ENCODE results near the gene KLK11. TPM values are rescaled to one million over a fixed set of nuclear protein-coding genes. Genes with fewer than 3 reads are reported as not detected.

The KLK11 gene
- total and polyA plus RNA-seq, 2 donors (not counting 3 experiments of a cell fraction or from before 2014, with no cell fraction given), result not detected

DNA sequence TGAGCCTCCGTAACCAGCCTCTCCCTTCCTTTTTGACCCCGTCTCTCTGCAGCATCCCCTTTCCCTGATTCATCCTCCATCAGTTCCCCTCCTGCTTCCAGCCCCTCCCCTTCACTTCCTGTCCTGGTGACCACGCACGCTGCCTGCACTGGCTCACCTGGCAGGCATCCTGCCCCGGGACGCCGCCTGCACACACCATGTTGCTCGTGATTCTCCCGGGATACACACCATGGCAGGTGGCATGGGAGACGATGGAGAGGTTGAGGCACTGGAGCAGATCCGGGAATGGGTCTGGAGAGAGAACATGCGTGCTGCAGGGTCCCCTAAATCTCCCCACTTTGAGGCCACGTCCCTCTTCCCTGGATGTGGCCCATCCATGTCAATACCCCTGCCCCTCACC is 4.2 kb upstream of the KLK11 start:
- H3K4me1 ChIP-seq (ENCODE audit: control insufficient read depth, extremely low read depth, insufficient read depth, low read length), result no peaks in the 10 kb centered on the region
- H4K20me1 ChIP-seq (replicated peaks; ENCODE audit: control insufficient read depth, extremely low read depth, insufficient read depth, low read length), result no peaks in the 10 kb centered on the region
- no peak overlapping the region for H3K27ac ChIP-seq (ENCODE audit: insufficient read depth, low read depth, low read length)
- FAIRE-seq (no peak), DNase-seq (ENCODE audit: low read depth, low spot score) (no peak)
- H3K9ac ChIP-seq (replicated peaks; ENCODE audit: extremely low read depth, insufficient read depth, low read length), result no peak overlapping the region
- no TSS peak for BruUV-seq (replicated peaks)
- no peak overlapping the region for H2AFZ ChIP-seq (ENCODE audit: low read depth, low read length)
- intact Hi-C loops (cut with micrococcal nuclease) (no loop called here), dilution Hi-C loops (cut with MboI; ENCODE audit: extremely low pct_ligation_motif_present, low sequenced_read_pairs) (no loop called here)
- TF ChIP-seq MYC (IDR thresholded peaks at IDR 0.05; ENCODE audit: low read depth, low read length), result no peak
- TF ChIP-seq JUN (IDR thresholded peaks at IDR 0.05; ENCODE audit: borderline replicate concordance, insufficient read depth, insufficient read length, low read depth), result no peak
- TF ChIP-seq EZH2 (IDR thresholded peaks at IDR 0.05; ENCODE audit: borderline replicate concordance, low read depth, low read length, severe bottlenecking), result no peak
- TF ChIP-seq POLR2A (IDR thresholded peaks at IDR 0.05; ENCODE audit: low read depth, low read length), result no peak
- TF ChIP-seq, protein P1, sequence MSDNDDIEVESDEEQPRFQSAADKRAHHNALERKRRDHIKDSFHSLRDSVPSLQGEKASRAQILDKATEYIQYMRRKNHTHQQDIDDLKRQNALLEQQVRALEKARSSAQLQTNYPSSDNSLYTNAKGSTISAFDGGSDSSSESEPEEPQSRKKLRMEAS (IDR thresholded peaks at IDR 0.05; ENCODE audit: insufficient read depth, insufficient read length), result no peak
- TF ChIP-seq FOS (IDR thresholded peaks at IDR 0.05; ENCODE audit: borderline replicate concordance, insufficient read depth, low read length), result no peak
- no peak for TF ChIP-seq POLR2AphosphoS5 (IDR thresholded peaks at IDR 0.05; ENCODE audit: insufficient read depth, low read depth, low read length)
- TF ChIP-seq, protein P2, sequence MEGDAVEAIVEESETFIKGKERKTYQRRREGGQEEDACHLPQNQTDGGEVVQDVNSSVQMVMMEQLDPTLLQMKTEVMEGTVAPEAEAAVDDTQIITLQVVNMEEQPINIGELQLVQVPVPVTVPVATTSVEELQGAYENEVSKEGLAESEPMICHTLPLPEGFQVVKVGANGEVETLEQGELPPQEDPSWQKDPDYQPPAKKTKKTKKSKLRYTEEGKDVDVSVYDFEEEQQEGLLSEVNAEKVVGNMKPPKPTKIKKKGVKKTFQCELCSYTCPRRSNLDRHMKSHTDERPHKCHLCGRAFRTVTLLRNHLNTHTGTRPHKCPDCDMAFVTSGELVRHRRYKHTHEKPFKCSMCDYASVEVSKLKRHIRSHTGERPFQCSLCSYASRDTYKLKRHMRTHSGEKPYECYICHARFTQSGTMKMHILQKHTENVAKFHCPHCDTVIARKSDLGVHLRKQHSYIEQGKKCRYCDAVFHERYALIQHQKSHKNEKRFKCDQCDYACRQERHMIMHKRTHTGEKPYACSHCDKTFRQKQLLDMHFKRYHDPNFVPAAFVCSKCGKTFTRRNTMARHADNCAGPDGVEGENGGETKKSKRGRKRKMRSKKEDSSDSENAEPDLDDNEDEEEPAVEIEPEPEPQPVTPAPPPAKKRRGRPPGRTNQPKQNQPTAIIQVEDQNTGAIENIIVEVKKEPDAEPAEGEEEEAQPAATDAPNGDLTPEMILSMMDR (IDR thresholded peaks at IDR 0.05; ENCODE audit: extremely low read depth in 1 of 2, insufficient read depth in 1 of 2, low read depth in 1 of 2, low read length in 2 of 2), result no peak
- no peak for TF ChIP-seq GATA2 (IDR thresholded peaks at IDR 0.05; ENCODE audit: insufficient read depth, insufficient read length, low read depth, low read length)
- H3K9me1 ChIP-seq (replicated peaks; ENCODE audit: control insufficient read depth, extremely low read depth, insufficient read depth, low read length), result no peaks in the 10 kb centered on the region
- H3K9me3 ChIP-seq (replicated peaks; ENCODE audit: control insufficient read depth, insufficient read depth, low read length), result no peaks in the 10 kb centered on the region
- no peaks in the 10 kb centered on the region for H3K79me2 ChIP-seq (ENCODE audit: control insufficient read depth, insufficient read depth, low read length)
- no peak overlapping the region for H3K4me3 ChIP-seq (replicated peaks in 1 of 3; ENCODE audit: insufficient read depth in 1 of 3, low read depth in 1 of 3, low read length in 3 of 3)
- CTCF ChIA-PET, result no interaction called here
- POLR2A ChIA-PET, result no interaction called here
- no peaks in the 10 kb centered on the region for H3K27me3 ChIP-seq (ENCODE audit: control insufficient read depth in 2 of 2, insufficient read depth in 2 of 2, low read length in 2 of 2)
- H3K36me3 ChIP-seq (ENCODE audit: control insufficient read depth in 2 of 2, extremely low read depth in 1 of 2, insufficient read depth in 2 of 2, low read length in 2 of 2), result no peaks in the 10 kb centered on the region
- no peak overlapping the region for H3K4me2 ChIP-seq (ENCODE audit: insufficient read depth, low read length)
